GM19467 (cell line): ENCODE results near the gene NDUFB3.
"Not testable (repeated sequence)": the region's sequence is repeated elsewhere in the genome, so short reads cannot be mapped to it uniquely, and the experiment has no call there.

ENCODE experiments used
- ATAC-seq: cut with Tn5 transposase; IDR thresholded peaks from one replicate; pipeline ENCODE4 v1.9.1; 2021; ENCODE audit warnings: mild to moderate bottlenecking, moderate library complexity; ENCODE audit not compliant: unreplicated experiment

Gene NDUFB3

GRCh38 chr2:201071479-201072200 lies at the start of gene NDUFB3, which contains the start of gene HYCC2:
Gene NDUFB3 (plus strand): TSS chr2:201072001. CDS start chr2:201078883, 6,882 bp downstream.
Gene HYCC2 (minus strand): TSS chr2:201071671. CDS start chr2:201024009, 47,662 bp downstream.
- ATAC-seq: peak; percentile 97

- no peak for ATAC-seq
Measured at GRCh38 chr2:201024518-201024917, 47.3 kb upstream of the NDUFB3 start.

- ATAC-seq: not testable (repeated sequence)
Measured at GRCh38 chr2:201034355-201034754, 37.4 kb upstream of the NDUFB3 start.

GRCh38 chr2:201038361-201038760 lies 33.4 kb upstream of the NDUFB3 start:
- ATAC-seq: not testable (repeated sequence)

GRCh38 chr2:201038855-201039254 lies 32.9 kb upstream of the NDUFB3 start:
- ATAC-seq: no peak

- no peak for ATAC-seq
Measured at GRCh38 chr2:201040867-201041628, 30.8 kb upstream of the NDUFB3 start.

GRCh38 chr2:201042451-201042850 lies 29.4 kb upstream of the NDUFB3 start:
- ATAC-seq: not testable (repeated sequence)

GRCh38 chr2:201043050-201043449 lies 28.8 kb upstream of the NDUFB3 start:
- ATAC-seq: not testable (repeated sequence)

- ATAC-seq: no peak
Measured at GRCh38 chr2:201046881-201047280, 24.9 kb upstream of the NDUFB3 start.

- no peak for ATAC-seq
Measured at GRCh38 chr2:201049455-201049854, 22.3 kb upstream of the NDUFB3 start.

GRCh38 chr2:201057087-201057521 lies 14.7 kb upstream of the NDUFB3 start:
- no peak for ATAC-seq

GRCh38 chr2:201057715-201058248 lies 14.0 kb upstream of the NDUFB3 start:
- no peak for ATAC-seq

- no peak for ATAC-seq
Measured at GRCh38 chr2:201058914-201059313, 12.9 kb upstream of the NDUFB3 start.

- no peak for ATAC-seq
Measured at GRCh38 chr2:201059961-201060755, 11.6 kb upstream of the NDUFB3 start.

GRCh38 chr2:201063516-201063915 lies 8.3 kb upstream of the NDUFB3 start:
- ATAC-seq: not testable (repeated sequence)

GRCh38 chr2:201064797-201065329 lies 6.9 kb upstream of the NDUFB3 start:
- ATAC-seq: no peak

GRCh38 chr2:201070948-201071478 lies 788 bp upstream of the NDUFB3 start:
- ATAC-seq: peak; percentile 17

- no peak for ATAC-seq
Measured at GRCh38 chr2:201072201-201072530, 365 bp downstream of the NDUFB3 start.

GRCh38 chr2:201073071-201073470 lies 1.3 kb downstream of the NDUFB3 start:
- no peak for ATAC-seq

- ATAC-seq: no peak
Measured at GRCh38 chr2:201074996-201075395, 3.2 kb downstream of the NDUFB3 start.
